OCI-LY3 (cell line): ENCODE results near the gene SLC51A.

Experiments
- H2AFZ ChIP-seq: fragments of 200-600, 300-600 bp; shearing (Covaris generic); 2 replicates; pipeline ENCODE4 v1.6.0; 2014; ENCODE audit warnings: antibody characterized with exemption, low read depth, low read length
- H3K27ac ChIP-seq: fragments of 200-600, 300-600 bp; sonication (generic); 2 replicates; pipeline ENCODE4 v1.5.1; 2014; ENCODE audit warnings: mild to moderate bottlenecking, low read length, moderate library complexity, mixed read lengths
- H3K27me3 ChIP-seq: fragments of 200-600, 300-600 bp; sonication (generic); 2 replicates; pipeline ENCODE4 v1.6.1; 2014; ENCODE audit warnings: low read depth, low read length, mixed read lengths
- H3K36me3 ChIP-seq: fragments of 200-600, 300-600 bp; sonication (generic); replicated peaks from 2 replicates; pipeline ENCODE3; 2014; ENCODE audit warnings: low read depth, low read length, mixed read lengths
- H3K4me1 ChIP-seq: fragments of 300-600, 200-600 bp; sonication (generic); 2 replicates; pipeline ENCODE4 v1.6.1; 2014; ENCODE audit warnings: low read length, mixed read lengths
- H3K4me2 ChIP-seq: fragments of 200-600, 300-600 bp; sonication (generic); 2 replicates; pipeline ENCODE4 v1.6.1; 2014; ENCODE audit warnings: low read length, mixed read lengths
- H3K4me3 ChIP-seq: fragments of 300-600, 200-600 bp; sonication (generic); 2 replicates; pipeline ENCODE4 v1.5.1; 2014; ENCODE audit warnings: antibody characterized with exemption, mild to moderate bottlenecking, low read length, moderate library complexity
- H3K79me2 ChIP-seq: fragments of 300-600, 200-600 bp; shearing (Covaris generic); 2 replicates; pipeline ENCODE4 v1.6.1; 2014; ENCODE audit warnings: mild to moderate bottlenecking, low read length, mixed read lengths
- H3K9ac ChIP-seq: fragments of 300-600, 200-600 bp; shearing (Covaris generic); 2 replicates; pipeline ENCODE4 v1.6.0; 2014; ENCODE audit warnings: mild to moderate bottlenecking, low read length, moderate library complexity
- H3K9me3 ChIP-seq: fragments of 200-600, 300-600 bp; shearing (Covaris generic); 2 replicates; pipeline ENCODE4 v1.6.1; 2014; ENCODE audit warnings: low read length, mixed read lengths; ENCODE audit not compliant: insufficient read depth
- H4K20me1 ChIP-seq: fragments of 200-600, 300-600 bp; sonication (generic); 2 replicates; pipeline ENCODE4 v1.6.1; 2016; ENCODE audit warnings: low read length, mixed read lengths; ENCODE audit not compliant: insufficient read depth
- CTCF ChIP-seq: fragments of 200-600, 300-600 bp; sonication (generic); IDR thresholded peaks from 2 replicates; pipeline ENCODE4 v1.5.1; 2014; ENCODE audit warnings: antibody characterized with exemption, low read length, low read depth
- EZH2phosphoT487 ChIP-seq: fragments of 200-600 bp; shearing (Covaris generic); IDR thresholded peaks from 2 replicates; pipeline ENCODE4 v1.6.1; 2018; ENCODE audit warnings: antibody characterized with exemption, mixed run types, low read depth

Gene SLC51A

GRCh38 chr3:196222876-196223595 is 6.7 kb downstream of the SLC51A start:
- Histone ChIP-seq H3K27me3 (no peaks in the 10 kb centered on the region), H3K79me2 (no peaks in the 10 kb centered on the region), H3K9ac (no peak overlapping the region), H3K27ac (no peak overlapping the region), H3K9me3 (no peaks in the 10 kb centered on the region), H4K20me1 (no peaks in the 10 kb centered on the region), H3K4me3 (peak overlapping the region; percentile 61), H3K36me3 (no peaks in the 10 kb centered on the region), H3K4me1 (peaks cover 8% of the 10 kb centered on the region; the same call in 1 of the 2 replicates), H3K4me2 (peak overlapping the region; percentile 57), H2AFZ (peak overlapping the region; percentile 67)
- TF ChIP-seq EZH2phosphoT487 (no peak), CTCF (no peak)

GRCh38 chr3:196225086-196225485 is 8.8 kb downstream of the SLC51A start:
- Histone ChIP-seq H3K4me2 (no peak overlapping the region), H3K36me3 (no peaks in the 10 kb centered on the region), H4K20me1 (no peaks in the 10 kb centered on the region), H3K27me3 (no peaks in the 10 kb centered on the region), H3K4me1 (no peaks in the 10 kb centered on the region), H3K27ac (no peak overlapping the region), H2AFZ (no peak overlapping the region), H3K9ac (no peak overlapping the region), H3K79me2 (no peaks in the 10 kb centered on the region), H3K4me3 (no peak overlapping the region), H3K9me3 (no peaks in the 10 kb centered on the region)
- TF ChIP-seq EZH2phosphoT487 (no peak), CTCF (no peak)

GRCh38 chr3:196225763-196226364 is 9.5 kb downstream of the SLC51A start:
- Histone ChIP-seq H3K36me3 (no peaks in the 10 kb centered on the region), H3K9me3 (no peaks in the 10 kb centered on the region), H3K27ac (no peak overlapping the region), H3K4me1 (no peaks in the 10 kb centered on the region), H3K79me2 (no peaks in the 10 kb centered on the region), H3K4me2 (no peak overlapping the region), H3K27me3 (no peaks in the 10 kb centered on the region), H3K4me3 (no peak overlapping the region), H2AFZ (no peak overlapping the region), H3K9ac (no peak overlapping the region), H4K20me1 (no peaks in the 10 kb centered on the region)
- TF ChIP-seq EZH2phosphoT487, result no peak

- no peak for TF ChIP-seq CTCF
- no peak for TF ChIP-seq EZH2phosphoT487
- Histone ChIP-seq H3K27me3 (no peaks in the 10 kb centered on the region), H2AFZ (no peak overlapping the region), H3K79me2 (no peaks in the 10 kb centered on the region), H3K4me1 (peaks cover 4% of the 10 kb centered on the region), H3K9ac (no peak overlapping the region), H3K36me3 (no peaks in the 10 kb centered on the region), H3K9me3 (no peaks in the 10 kb centered on the region), H4K20me1 (no peaks in the 10 kb centered on the region), H3K27ac (no peak overlapping the region), H3K4me2 (no peak overlapping the region), H3K4me3 (no peak overlapping the region)
Measured at GRCh38 chr3:196227121-196227561, 10.8 kb downstream of the SLC51A start.
